ENCODE measurements around the gene ICAM2. TPM values are rescaled to one million over a fixed set of nuclear protein-coding genes. Genes with fewer than 3 reads are reported as not detected.

The ICAM2 gene
- polyA plus RNA-seq, 1 of the 3 experiments (the other 2 are of a cell fraction) = 0.08 TPM

- H3K4me2 ChIP-seq = no peak overlapping the region
- no peak overlapping the region for H3K27ac ChIP-seq (ENCODE audit: low read depth in 2 of 2, low read length in 1 of 2)
- H3K9ac ChIP-seq = no peak overlapping the region
- H2AFZ ChIP-seq (ENCODE audit: low read depth) = no peak overlapping the region
- H3K27me3 ChIP-seq (ENCODE audit: insufficient read depth) = no peaks in the 10 kb centered on the region
- no peak for TF ChIP-seq USF1 (IDR thresholded peaks at IDR 0.05; ENCODE audit: borderline replicate concordance, low read depth)
- no peak for TF ChIP-seq PBX3 (IDR thresholded peaks at IDR 0.05)
- TF ChIP-seq ZBTB33 (IDR thresholded peaks at IDR 0.05; ENCODE audit: borderline replicate concordance, low read depth) = no peak
- TF ChIP-seq GABPA (IDR thresholded peaks at IDR 0.05; ENCODE audit: low read depth) = no peak
- no peak for TF ChIP-seq MXI1 (IDR thresholded peaks at IDR 0.05; ENCODE audit: low read depth, low read length)
- no peak for TF ChIP-seq TAF1 (IDR thresholded peaks at IDR 0.05; ENCODE audit: borderline replicate concordance, low read depth, low read length)
- TF ChIP-seq POLR2AphosphoS5 (IDR thresholded peaks at IDR 0.05; ENCODE audit: low read depth, low read length) = no peak
- no peaks in the 10 kb centered on the region for H3K79me2 ChIP-seq (ENCODE audit: insufficient read depth)
- no peaks in the 10 kb centered on the region for H3K9me2 ChIP-seq
- H3F3A ChIP-seq (replicated peaks; ENCODE audit: insufficient read depth) = no peaks in the 10 kb centered on the region
- DNase-seq = no peak
- H3K4me3 ChIP-seq (ENCODE audit: low read depth in 2 of 2, low read length in 1 of 2) = no peak overlapping the region
- H4K20me1 ChIP-seq (ENCODE audit: insufficient read depth) = no peaks in the 10 kb centered on the region
- POLR2A ChIA-PET = no interaction called here
- no peaks in the 10 kb centered on the region for H3K9me3 ChIP-seq
- peaks cover 14 to 63% of the 10 kb centered on the region in 2 experiments for H3K36me3 ChIP-seq (replicated peaks in 1 of 2; ENCODE audit: control insufficient read depth in 1 of 2, insufficient read depth in 2 of 2, low read length in 1 of 2)
- H3K4me1 ChIP-seq (ENCODE audit: control insufficient read depth in 1 of 2, insufficient read depth in 2 of 2, low read depth in 1 of 2, low read length in 1 of 2) = no peaks in the 10 kb centered on the region
- 38% methylated on average over 1 of the region's 1 CpG for WGBS (ENCODE audit: low lambda C conversion rate)
- CTCF ChIA-PET = interaction anchor here (0.7 to 22.7 kb wide), 6 partner anchors 8 to 140 kb away, joined by 3 to 266 read pairs (median 6); partner anchors contain the start of gene GH1
Observed at GRCh38 chr17:64051153-64051552, 30.7 kb upstream of the ICAM2 start.

- Histone ChIP-seq H3K27ac (ENCODE audit: low read depth in 2 of 2, low read length in 1 of 2) (no peak overlapping the region), H3K4me1 (ENCODE audit: control insufficient read depth in 1 of 2, insufficient read depth in 2 of 2, low read depth in 1 of 2, low read length in 1 of 2) (no peaks in the 10 kb centered on the region), H3K4me3 (ENCODE audit: low read depth in 2 of 2, low read length in 1 of 2) (no peak overlapping the region), H3F3A (replicated peaks; ENCODE audit: insufficient read depth) (no peaks in the 10 kb centered on the region), H2AFZ (ENCODE audit: low read depth) (no peak overlapping the region), H3K9me3 (no peaks in the 10 kb centered on the region), H4K20me1 (ENCODE audit: insufficient read depth) (no peaks in the 10 kb centered on the region), H3K4me2 (no peak overlapping the region), H3K27me3 (ENCODE audit: insufficient read depth) (no peaks in the 10 kb centered on the region), H3K9ac (no peak overlapping the region), H3K79me2 (ENCODE audit: insufficient read depth) (no peaks in the 10 kb centered on the region), H3K36me3 (replicated peaks in 1 of 2; ENCODE audit: control insufficient read depth in 1 of 2, insufficient read depth in 2 of 2, low read length in 1 of 2) (peaks cover 11 to 79% of the 10 kb centered on the region in 2 experiments), H3K9me2 (no peaks in the 10 kb centered on the region)
- POLR2A ChIA-PET = no interaction called here
- DNase-seq = no peak
- CTCF ChIA-PET = interaction anchor here (1.1 to 22.7 kb wide), 6 partner anchors 15 to 233 kb away, joined by 3 to 266 read pairs (median 8); partner anchors contain the start of gene GH1
- TF ChIP-seq TAF1 (IDR thresholded peaks at IDR 0.05; ENCODE audit: borderline replicate concordance, low read depth, low read length) (no peak), YY1 (IDR thresholded peaks at IDR 0.05; ENCODE audit: low read depth) (no peak), NRF1 (IDR thresholded peaks at IDR 0.05; ENCODE audit: low read depth, low read length) (no peak), USF1 (IDR thresholded peaks at IDR 0.05; ENCODE audit: borderline replicate concordance, low read depth) (no peak), CHD2 (IDR thresholded peaks at IDR 0.05; ENCODE audit: low read length, partially characterized antibody) (no peak), NFIC (IDR thresholded peaks at IDR 0.05; ENCODE audit: borderline replicate concordance) (no peak), ELF1 (IDR thresholded peaks at IDR 0.05) (no peak), SMC3 (IDR thresholded peaks at IDR 0.05; ENCODE audit: low read depth, low read length) (no peak), POLR2AphosphoS5 (IDR thresholded peaks at IDR 0.05; ENCODE audit: low read depth, low read length) (no peak)
- WGBS (ENCODE audit: low lambda C conversion rate) = 90% methylated on average over 9 of the region's 9 CpGs
Observed at GRCh38 chr17:64048805-64049204, 28.4 kb upstream of the ICAM2 start.

Data from SK-N-SH (cell line).